CD4-positive, alpha-beta T cell treated with Interleukin-15 for 4 hours (primary cell): Measurements from ENCODE around the gene RAD51B.
"Not testable (repeated sequence)": the region's sequence is repeated elsewhere in the genome, so short reads cannot be mapped to it uniquely, and the experiment has no call there.

ENCODE experiments used
- DNase-seq: peaks from one replicate; pipeline ENCODE4 v3.0.0-alpha.2; 2020; ENCODE audit warnings: low spot score

RAD51B gene

GRCh38 chr14:68302938-68303337, 483.4 kb downstream of the RAD51B start:
- DNase-seq: not testable (repeated sequence)

- DNase-seq: no peak
Measured at GRCh38 chr14:68305738-68306137, 486.2 kb downstream of the RAD51B start.

GRCh38 chr14:68306265-68306933, 486.8 kb downstream of the RAD51B start:
- DNase-seq: no peak

GRCh38 chr14:68306934-68307789, 487.6 kb downstream of the RAD51B start:
- no peak for DNase-seq

- no peak for DNase-seq
Measured at GRCh38 chr14:68307790-68308168, 488.2 kb downstream of the RAD51B start.

GRCh38 chr14:68308726-68309520, 489.3 kb downstream of the RAD51B start:
- DNase-seq: no peak

- DNase-seq: no peak
Measured at GRCh38 chr14:68309616-68310015, 490.0 kb downstream of the RAD51B start.

GRCh38 chr14:68312300-68312699, 492.7 kb downstream of the RAD51B start:
- DNase-seq: no peak

GRCh38 chr14:68312884-68313610, 493.5 kb downstream of the RAD51B start:
- no peak for DNase-seq

- DNase-seq: no peak
Measured at GRCh38 chr14:68314642-68315041, 495.1 kb downstream of the RAD51B start.

GRCh38 chr14:68315081-68315480, 495.5 kb downstream of the RAD51B start:
- DNase-seq: no peak

- no peak for DNase-seq
Measured at GRCh38 chr14:68316078-68316868, 496.7 kb downstream of the RAD51B start.

- DNase-seq: no peak
Measured at GRCh38 chr14:68317239-68317638, 497.7 kb downstream of the RAD51B start.

- no peak for DNase-seq
Measured at GRCh38 chr14:68318828-68319227, 499.2 kb downstream of the RAD51B start.

GRCh38 chr14:68320495-68320894, 500.9 kb downstream of the RAD51B start:
- no peak for DNase-seq

GRCh38 chr14:68322940-68323620, 503.5 kb downstream of the RAD51B start:
- DNase-seq: no peak

GRCh38 chr14:68325267-68325807, 505.8 kb downstream of the RAD51B start:
- no peak for DNase-seq

GRCh38 chr14:68327231-68327630, 507.7 kb downstream of the RAD51B start:
- DNase-seq: no peak

- DNase-seq: no peak
Measured at GRCh38 chr14:68328509-68328908, 508.9 kb downstream of the RAD51B start.

GRCh38 chr14:68331426-68331825, 511.8 kb downstream of the RAD51B start:
- no peak for DNase-seq
